H1 (cell line): Measurements from ENCODE around the gene PDE1A. TPM values are rescaled to one million over a fixed set of nuclear protein-coding genes. Genes with fewer than 3 reads are reported as not detected.

Experiments
- CTCF ChIA-PET: fragments of 300-600 bp; sonication (Branson Sonifier 250); formaldehyde crosslinking; loops from one replicate; lab custom pipeline; 2021; ENCODE audit not compliant: partially characterized antibody; lab: Charles Lee
- POLR2A ChIA-PET: fragments of 300-600 bp; sonication (Branson Sonifier 250); formaldehyde crosslinking; loops from one replicate; lab custom pipeline; 2021; ENCODE audit warnings: inconsistent platforms; ENCODE audit not compliant: partially characterized antibody; lab: Charles Lee
- DNase-seq, 2 experiments: peaks; one replicate each; pipeline versions ENCODE4 v3.0.0 to v3.0.0-alpha.2; 2010 to 2022; ENCODE audit warnings: low spot score in 2 of 2, low read depth in 1 of 2, mixed read lengths in 1 of 2
- FAIRE-seq: peaks from 2 replicates; lab custom pipeline; 2011; peaks lifted over from hg19 to GRCh38; lab: Jason Lieb, UNC
- H2AFZ ChIP-seq: 2 replicates; pipeline ENCODE4 v1.8.1; 2012; ENCODE audit warnings: low read length, inconsistent platforms
- H2AK5ac ChIP-seq: 2 replicates; pipeline ENCODE4 v1.6.1; 2013; ENCODE audit warnings: low read depth, low read length
- H2BK120ac ChIP-seq: replicated peaks from 2 replicates; pipeline ENCODE3; 2013; ENCODE audit warnings: low read depth, low read length, inconsistent platforms
- H2BK12ac ChIP-seq: 2 replicates; pipeline ENCODE4 v1.6.1; 2013; ENCODE audit warnings: low read depth, low read length
- H2BK15ac ChIP-seq: 2 replicates; pipeline ENCODE4 v1.6.1; 2013; ENCODE audit warnings: low read length
- H2BK20ac ChIP-seq: 2 replicates; pipeline ENCODE4 v1.6.1; 2013; ENCODE audit warnings: low read length
- H2BK5ac ChIP-seq: 2 replicates; pipeline ENCODE4 v1.6.1; 2013; ENCODE audit warnings: low read depth, low read length
- H3K14ac ChIP-seq: 2 replicates; pipeline ENCODE4 v1.6.1; 2013; ENCODE audit warnings: inconsistent platforms; ENCODE audit not compliant: insufficient read length
- H3K18ac ChIP-seq: 2 replicates; pipeline ENCODE4 v1.6.1; 2013; ENCODE audit warnings: low read length; ENCODE audit errors: extremely low read depth
- H3K23ac ChIP-seq: 2 replicates; pipeline ENCODE4 v1.6.1; 2013; ENCODE audit warnings: inconsistent platforms; ENCODE audit not compliant: insufficient read length
- H3K23me2 ChIP-seq: 2 replicates; pipeline ENCODE4 v1.6.1; 2013; ENCODE audit warnings: low read depth, low read length
- H3K27ac ChIP-seq: 2 replicates; pipeline ENCODE4 v1.6.1; 2011; ENCODE audit warnings: low read depth, low read length, inconsistent platforms
- H3K27me3 ChIP-seq, 4 experiments: replicated peaks in 1 of 4; 1 replicate in 1 of 4; 2 replicates in 3 of 4; pipeline versions ENCODE4 v1.6.1 to v1.8.1; 2011 to 2013; ENCODE audit warnings: low read length in 3 of 4, mild to moderate bottlenecking in 3 of 4, inconsistent platforms in 2 of 4, mixed read lengths in 2 of 4, moderate library complexity in 1 of 4; ENCODE audit not compliant: control insufficient read depth in 3 of 4, insufficient read depth in 3 of 4; ENCODE audit errors: extremely low read depth in 1 of 4
- H3K36me3 ChIP-seq, 4 experiments: 2 replicates each; pipeline versions ENCODE4 v1.6.1 to v1.8.1; 2011 to 2013; ENCODE audit warnings: mild to moderate bottlenecking in 4 of 4, low read length in 3 of 4, moderate library complexity in 2 of 4, control low read depth in 1 of 4, inconsistent platforms in 1 of 4; ENCODE audit not compliant: insufficient read depth in 4 of 4, control insufficient read depth in 2 of 4
- H3K4ac ChIP-seq: replicated peaks from 2 replicates; pipeline ENCODE3; 2013; ENCODE audit warnings: low read length, low read depth, mixed read lengths, inconsistent platforms; ENCODE audit not compliant: insufficient read length
- H3K4me1 ChIP-seq, 4 experiments: replicated peaks in 1 of 4; 1 replicate in 1 of 4; 2 replicates in 3 of 4; pipeline versions ENCODE4 v1.6.1 to v1.8.1; 2011 to 2013; ENCODE audit warnings: low read length in 3 of 4, inconsistent platforms in 2 of 4, mixed read lengths in 1 of 4; ENCODE audit not compliant: insufficient read depth in 4 of 4, control insufficient read depth in 3 of 4
- H3K4me2 ChIP-seq, 2 experiments: 2 replicates each; pipeline versions ENCODE4 v1.6.1 to v1.8.1; 2011 to 2013; ENCODE audit warnings: low read depth in 2 of 2, low read length in 2 of 2, control low read depth in 1 of 2, inconsistent platforms in 1 of 2, mild to moderate bottlenecking in 1 of 2; ENCODE audit not compliant: insufficient read depth in 1 of 2
- H3K4me3 ChIP-seq, 4 experiments: fragments of 200-600, 300-600 bp in 1 of 4; sonication (generic), shearing (Covaris generic), sonication (Bioruptor Twin) in 1 of 4; 2 replicates each; pipeline versions ENCODE4 v1.5.1 to v1.8.1; 2011 to 2016; ENCODE audit warnings: low read length in 4 of 4, low read depth in 3 of 4, control low read depth in 2 of 4, inconsistent platforms in 2 of 4, mild to moderate bottlenecking in 2 of 4, mixed read lengths in 1 of 4, moderate library complexity in 1 of 4; ENCODE audit not compliant: insufficient read depth in 2 of 4; ENCODE audit errors: extremely low read depth in 1 of 4
- H3K56ac ChIP-seq: replicated peaks from 2 replicates; pipeline ENCODE3; 2013; ENCODE audit warnings: low read depth, mild to moderate bottlenecking, mixed read lengths, low read length, inconsistent platforms; ENCODE audit not compliant: insufficient read length
- H3K79me1 ChIP-seq: 2 replicates; pipeline ENCODE4 v1.6.1; 2013; ENCODE audit warnings: low read depth, low read length, control low read depth
- H3K79me2 ChIP-seq, 2 experiments: 2 replicates each; pipeline versions ENCODE4 v1.6.1 to v1.8.1; 2012 to 2013; ENCODE audit warnings: low read length in 2 of 2, mild to moderate bottlenecking in 2 of 2, inconsistent platforms in 1 of 2; ENCODE audit not compliant: insufficient read depth in 2 of 2, control insufficient read depth in 1 of 2
- H3K9ac ChIP-seq, 4 experiments: replicated peaks in 1 of 4; 1 replicate in 1 of 4; 2 replicates in 3 of 4; pipeline versions ENCODE4 v1.6.1 to v1.8.1; 2011 to 2013; ENCODE audit warnings: low read depth in 3 of 4, low read length in 3 of 4, control low read depth in 2 of 4, mild to moderate bottlenecking in 2 of 4, moderate library complexity in 2 of 4, inconsistent platforms in 1 of 4; ENCODE audit errors: extremely low read depth in 1 of 4
- H3K9me3 ChIP-seq, 2 experiments: 2 replicates each; pipeline versions ENCODE4 v1.6.1 to v1.8.1; 2012 to 2013; ENCODE audit warnings: mild to moderate bottlenecking in 2 of 2, moderate library complexity in 2 of 2, control low read depth in 1 of 2, inconsistent platforms in 1 of 2, low read depth in 1 of 2, low read length in 1 of 2, mixed read lengths in 1 of 2; ENCODE audit not compliant: insufficient read depth in 2 of 2
- H4K20me1 ChIP-seq, 2 experiments: replicated peaks in 1 of 2; 2 replicates each; pipeline versions ENCODE3 to v1.8.1; 2011 to 2013; ENCODE audit warnings: inconsistent platforms in 2 of 2, low read length in 2 of 2, mild to moderate bottlenecking in 1 of 2; ENCODE audit not compliant: insufficient read depth in 2 of 2, control insufficient read depth in 1 of 2
- H4K5ac ChIP-seq: 2 replicates; pipeline ENCODE4 v1.6.1; 2013; ENCODE audit warnings: low read length, low read depth, mixed read lengths, inconsistent platforms; ENCODE audit not compliant: insufficient read length
- H4K8ac ChIP-seq: 2 replicates; pipeline ENCODE4 v1.8.0; 2013; ENCODE audit warnings: mild to moderate bottlenecking, moderate library complexity, low read length, inconsistent platforms; ENCODE audit not compliant: insufficient read depth; ENCODE audit errors: extremely low read depth
- H4K91ac ChIP-seq: replicated peaks from 2 replicates; pipeline ENCODE3; 2013; ENCODE audit warnings: low read length, mixed read lengths, inconsistent platforms; ENCODE audit not compliant: insufficient read length
- ASH2L ChIP-seq: fragments of 200-600, 300-600 bp; sonication (generic); IDR thresholded peaks from one replicate; pipeline ENCODE4 v1.7.1; 2017; ENCODE audit warnings: low read length
- BACH1 ChIP-seq: IDR thresholded peaks from 2 replicates; pipeline ENCODE4 v1.6.1; 2012; ENCODE audit warnings: low read length, improper control_type of control experiment
- BRCA1 ChIP-seq: IDR thresholded peaks from 2 replicates; pipeline ENCODE4 v1.6.1; 2012; ENCODE audit warnings: low read depth, low read length, improper control_type of control experiment
- CHD2 ChIP-seq: IDR thresholded peaks from 2 replicates; pipeline ENCODE4 v1.6.1; 2012; ENCODE audit warnings: low read length, improper control_type of control experiment
- CTBP2 ChIP-seq: IDR thresholded peaks from 2 replicates; pipeline ENCODE4 v1.7.0; 2011; ENCODE audit warnings: borderline replicate concordance, mild to moderate bottlenecking, moderate library complexity, mixed read lengths, low read length; ENCODE audit not compliant: insufficient read depth, insufficient read length
- HDAC6 ChIP-seq: IDR thresholded peaks from one replicate; pipeline ENCODE4 v1.7.1; 2012; ENCODE audit warnings: low read depth, mild to moderate bottlenecking, inconsistent platforms, low read length, moderate library complexity
- KDM4A ChIP-seq: IDR thresholded peaks from one replicate; pipeline ENCODE4 v1.7.1; 2012; ENCODE audit warnings: low read depth, mild to moderate bottlenecking, moderate library complexity, low read length, inconsistent platforms; ENCODE audit not compliant: severe bottlenecking
- KDM5A ChIP-seq: fragments of 200-600 bp; IDR thresholded peaks from 2 replicates; pipeline ENCODE4 v1.7.1; 2012; ENCODE audit warnings: mild to moderate bottlenecking, low read length, inconsistent platforms, mixed read lengths
- RNF2 ChIP-seq: fragments of 200-900, 300-1000 bp; sonication (generic); IDR thresholded peaks from 2 replicates; pipeline ENCODE4 v1.7.1; 2016; ENCODE audit warnings: borderline replicate concordance, low read depth, mild to moderate bottlenecking, antibody characterized with exemption, low read length; ENCODE audit not compliant: poor library complexity, severe bottlenecking; ENCODE audit errors: missing control alignments
- SUZ12 ChIP-seq: fragments of 200-600 bp; sonication (generic); IDR thresholded peaks from 2 replicates; pipeline ENCODE4 v1.6.1; 2012; ENCODE audit warnings: mild to moderate bottlenecking, inconsistent platforms, low read length, moderate library complexity, mixed read lengths
- TEAD4 ChIP-seq: IDR thresholded peaks from 2 replicates; pipeline ENCODE4 v1.6.1; 2012; ENCODE audit warnings: low read depth, low read length, inconsistent platforms, mixed read lengths
- WGBS, 2 experiments: shearing (Covaris generic) in 1 of 2; methylation state at CpG; one replicate each; pipeline versions ENCODE4 v1.1.6 to v1.1.7; 2013 to 2015; ENCODE audit warnings: low lambda C conversion rate in 2 of 2, mixed read lengths in 2 of 2, inconsistent platforms in 1 of 2, low coverage in 1 of 2, missing lambda C conversion rate in 1 of 2; ENCODE audit not compliant: insufficient replicate concordance in 2 of 2, insufficient coverage in 1 of 2, insufficient read length in 1 of 2; ENCODE audit errors: extremely low coverage in 1 of 2, missing lambda C conversion rate in 1 of 2; 5-methylcytosine and 5-hydroxymethylcytosine counted together
- polyA plus RNA-seq, 7 experiments: library from polyadenylated mRNA; depleted of rRNA in 3 of 7; stranded (reverse) in 5 of 7; unstranded in 2 of 7; fragments of >200 nt in 5 of 7; fragments of 200-250 nt in 2 of 7; gene quantifications; 1 replicate in 5 of 7; 2 replicates in 1 of 7; 4 replicates in 1 of 7; pipeline versions ENCODE4 v1.2.1 to v1.2.3, GENCODE V29; 2011 to 2013; ENCODE audit warnings: missing spikeins in 2 of 7, mixed read lengths in 2 of 7
- total RNA-seq: library from RNA; stranded (reverse); fragmentation: NEBNext Ultra II Directional; extraction: Animal tissue kit (Norgen Biotek cat#: 25700); gene quantifications from 2 replicates; pipeline ENCODE4 v1.2.1, GENCODE V29; 2021
- TF ChIP-seq, protein P1 (sequence below), 3 experiments: IDR thresholded peaks; 1 replicate in 2 of 3; 2 replicates in 1 of 3; pipeline versions ENCODE4 v1.5.1 to v1.6.1; 2011; ENCODE audit warnings: low read length in 3 of 3, mild to moderate bottlenecking in 3 of 3, inconsistent platforms in 2 of 3, low read depth in 1 of 3, moderate library complexity in 1 of 3; ENCODE audit not compliant: insufficient read depth in 1 of 3; ENCODE audit errors: control extremely low read depth in 1 of 3

Gene PDE1A
- total and polyA plus RNA-seq, 2 of the 8 experiments (the other 6 are each of a cell fraction or from before 2014, with no cell fraction given): 0.34 TPM; not detected in 1

DNA sequence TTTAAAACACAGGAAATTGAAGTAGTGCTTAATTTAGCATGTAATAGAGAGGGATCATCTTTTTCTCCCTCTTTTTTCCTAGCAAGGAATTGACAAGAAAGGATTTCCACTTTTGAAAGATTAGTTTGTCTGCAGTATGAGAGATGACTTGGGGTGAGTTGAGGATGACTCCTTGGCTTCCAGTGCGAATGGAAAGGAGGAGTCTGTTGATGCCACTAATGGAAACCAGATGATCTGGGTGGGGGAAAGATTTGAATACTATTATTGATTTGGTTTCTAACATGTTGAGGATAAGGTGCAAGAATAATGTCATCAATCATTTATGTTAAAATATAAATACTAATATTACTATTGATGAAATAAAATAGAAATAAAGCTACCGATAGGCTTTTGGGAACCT, 235.8 kb downstream of the PDE1A start:
- no peaks in the 10 kb centered on the region for H3K23me2 ChIP-seq
- H2BK20ac ChIP-seq: no peak overlapping the region
- peaks cover 0 to 1% (median 0%) of the 10 kb centered on the region in 4 experiments; a peak in 1 of 7 replicates for H3K27me3 ChIP-seq
- no peak overlapping the region for H4K8ac ChIP-seq
- ChIA-PET POLR2A (no interaction called here), CTCF (interaction anchor here (0.6 to 3.0 kb wide), 9 partner anchors 10 to 475 kb away, joined by 3 to 19 read pairs (median 3); no protein-coding TSS in a partner anchor)
- FAIRE-seq (no peak), DNase-seq (no peak)
- H3K36me3 ChIP-seq: no peaks in the 10 kb centered on the region; a peak in 1 of 8 replicates
- H3K18ac ChIP-seq: no peak overlapping the region
- no peak overlapping the region for H4K91ac ChIP-seq
- H2BK15ac ChIP-seq: no peak overlapping the region
- H2BK12ac ChIP-seq: no peak overlapping the region
- WGBS, 2 experiments: 91% methylated on average over 2 of the region's 2 CpGs; no CpG with 5 or more reads in 1 of the 2 experiments
- H3K4me2 ChIP-seq: no peak overlapping the region
- H3K23ac ChIP-seq: no peak overlapping the region
- no peak overlapping the region for H3K14ac ChIP-seq
- H3K56ac ChIP-seq: no peak overlapping the region
- H2AFZ ChIP-seq: no peak overlapping the region
- no peaks in the 10 kb centered on the region for H3K79me1 ChIP-seq
- no peak overlapping the region for H3K4ac ChIP-seq
- H3K9me3 ChIP-seq: no peaks in the 10 kb centered on the region
- H3K79me2 ChIP-seq: no peaks in the 10 kb centered on the region
- no peak overlapping the region for H3K9ac ChIP-seq
- H4K5ac ChIP-seq: no peak overlapping the region
- H2BK120ac ChIP-seq: no peak overlapping the region
- H3K4me3 ChIP-seq: no peak overlapping the region
- H3K27ac ChIP-seq: no peak overlapping the region
- no peaks in the 10 kb centered on the region for H4K20me1 ChIP-seq
- no peaks in the 10 kb centered on the region for H3K4me1 ChIP-seq
- no peak overlapping the region for H2BK5ac ChIP-seq
- H2AK5ac ChIP-seq: no peak overlapping the region
- no peak for TF ChIP-seq SUZ12
- no peak for TF ChIP-seq CHD2
- no peak for TF ChIP-seq RNF2
- TF ChIP-seq CTBP2: no peak
- no peak for TF ChIP-seq HDAC6
- no peak for TF ChIP-seq TEAD4
- TF ChIP-seq BRCA1: no peak
- no peak for TF ChIP-seq KDM5A
- no peak for TF ChIP-seq BACH1
- TF ChIP-seq, protein P1, sequence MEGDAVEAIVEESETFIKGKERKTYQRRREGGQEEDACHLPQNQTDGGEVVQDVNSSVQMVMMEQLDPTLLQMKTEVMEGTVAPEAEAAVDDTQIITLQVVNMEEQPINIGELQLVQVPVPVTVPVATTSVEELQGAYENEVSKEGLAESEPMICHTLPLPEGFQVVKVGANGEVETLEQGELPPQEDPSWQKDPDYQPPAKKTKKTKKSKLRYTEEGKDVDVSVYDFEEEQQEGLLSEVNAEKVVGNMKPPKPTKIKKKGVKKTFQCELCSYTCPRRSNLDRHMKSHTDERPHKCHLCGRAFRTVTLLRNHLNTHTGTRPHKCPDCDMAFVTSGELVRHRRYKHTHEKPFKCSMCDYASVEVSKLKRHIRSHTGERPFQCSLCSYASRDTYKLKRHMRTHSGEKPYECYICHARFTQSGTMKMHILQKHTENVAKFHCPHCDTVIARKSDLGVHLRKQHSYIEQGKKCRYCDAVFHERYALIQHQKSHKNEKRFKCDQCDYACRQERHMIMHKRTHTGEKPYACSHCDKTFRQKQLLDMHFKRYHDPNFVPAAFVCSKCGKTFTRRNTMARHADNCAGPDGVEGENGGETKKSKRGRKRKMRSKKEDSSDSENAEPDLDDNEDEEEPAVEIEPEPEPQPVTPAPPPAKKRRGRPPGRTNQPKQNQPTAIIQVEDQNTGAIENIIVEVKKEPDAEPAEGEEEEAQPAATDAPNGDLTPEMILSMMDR (IDR thresholded peaks at IDR 0.05; ENCODE audit: control extremely low read depth in 1 of 3, insufficient read depth in 1 of 3, low read depth in 1 of 3, low read length in 3 of 3): no peak
- no peak for TF ChIP-seq ASH2L
- TF ChIP-seq KDM4A: no peak
